Measurements from ENCODE around the gene SLX4. TPM values are rescaled to one million over a fixed set of nuclear protein-coding genes. Genes with fewer than 3 reads are reported as not detected.

SLX4 gene
- total RNA-seq, 1 experiment from 2014 or later = 15.5 TPM

DNA sequence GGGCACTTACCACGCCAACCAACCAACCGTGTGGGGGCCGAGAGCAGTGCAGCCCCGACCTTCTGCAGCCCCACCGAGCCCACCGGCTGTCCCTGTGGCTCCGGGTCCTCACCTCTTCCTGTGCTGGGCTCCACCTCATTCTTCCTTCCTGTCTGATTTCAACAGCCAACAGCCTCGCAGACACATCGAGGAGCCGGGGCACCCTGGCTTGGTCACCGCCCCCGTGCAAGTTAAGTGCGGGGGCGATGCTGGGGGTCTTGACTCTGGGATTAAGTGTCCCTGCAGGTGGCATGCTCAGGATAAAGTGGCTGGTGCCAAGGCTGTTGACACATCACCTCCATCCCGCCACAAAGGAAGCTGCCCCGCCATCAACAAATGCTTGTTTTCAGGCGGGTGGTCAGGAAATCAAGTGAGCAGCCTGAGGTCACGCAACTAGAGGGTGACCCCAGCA is 34.1 kb downstream of the SLX4 start, which contains the start of gene NLRC3:
Gene NLRC3 (minus strand): TSS at position 102 of the 451 bp plus-strand sequence. CDS start 12,367 bp downstream, outside the sequence.
- DNase-seq (ENCODE audit: low read depth, low spot score) (no peak), ATAC-seq (no peak)
- no peaks in the 10 kb centered on the region for H3K27me3 ChIP-seq (ENCODE audit: control insufficient read depth, insufficient read depth, low read length)
- ChIA-PET CTCF (no interaction called here), POLR2A (interaction anchor here (0.5 kb wide), 1 partner anchor 424 kb away, joined by 3 read pairs; no protein-coding TSS in a partner anchor)
- in situ Hi-C loops (cut with HindIII; ENCODE audit: low pct_unique_long_range_greater_than_20kb, low sequenced_read_pairs) (no loop called here), intact Hi-C loops (cut with micrococcal nuclease; ENCODE audit: unreplicated experiment) (no loop called here)
- no peaks in the 10 kb centered on the region for H3K4me1 ChIP-seq (ENCODE audit: control insufficient read depth, insufficient read depth, low read length)
- H3K36me3 ChIP-seq (ENCODE audit: control insufficient read depth, insufficient read depth, low read length) = no peaks in the 10 kb centered on the region
- no peaks in the 10 kb centered on the region for H3K9me3 ChIP-seq (ENCODE audit: control insufficient read depth, insufficient read depth, low read depth, low read length)
- BruUV-seq (replicated peaks) = no TSS peak
- no peak for TF ChIP-seq TCF7L2 (IDR thresholded peaks at IDR 0.05; ENCODE audit: low read depth, low read length)
- TF ChIP-seq, protein P1, sequence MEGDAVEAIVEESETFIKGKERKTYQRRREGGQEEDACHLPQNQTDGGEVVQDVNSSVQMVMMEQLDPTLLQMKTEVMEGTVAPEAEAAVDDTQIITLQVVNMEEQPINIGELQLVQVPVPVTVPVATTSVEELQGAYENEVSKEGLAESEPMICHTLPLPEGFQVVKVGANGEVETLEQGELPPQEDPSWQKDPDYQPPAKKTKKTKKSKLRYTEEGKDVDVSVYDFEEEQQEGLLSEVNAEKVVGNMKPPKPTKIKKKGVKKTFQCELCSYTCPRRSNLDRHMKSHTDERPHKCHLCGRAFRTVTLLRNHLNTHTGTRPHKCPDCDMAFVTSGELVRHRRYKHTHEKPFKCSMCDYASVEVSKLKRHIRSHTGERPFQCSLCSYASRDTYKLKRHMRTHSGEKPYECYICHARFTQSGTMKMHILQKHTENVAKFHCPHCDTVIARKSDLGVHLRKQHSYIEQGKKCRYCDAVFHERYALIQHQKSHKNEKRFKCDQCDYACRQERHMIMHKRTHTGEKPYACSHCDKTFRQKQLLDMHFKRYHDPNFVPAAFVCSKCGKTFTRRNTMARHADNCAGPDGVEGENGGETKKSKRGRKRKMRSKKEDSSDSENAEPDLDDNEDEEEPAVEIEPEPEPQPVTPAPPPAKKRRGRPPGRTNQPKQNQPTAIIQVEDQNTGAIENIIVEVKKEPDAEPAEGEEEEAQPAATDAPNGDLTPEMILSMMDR (IDR thresholded peaks at IDR 0.05) = no peak
- TF ChIP-seq, protein P2, sequence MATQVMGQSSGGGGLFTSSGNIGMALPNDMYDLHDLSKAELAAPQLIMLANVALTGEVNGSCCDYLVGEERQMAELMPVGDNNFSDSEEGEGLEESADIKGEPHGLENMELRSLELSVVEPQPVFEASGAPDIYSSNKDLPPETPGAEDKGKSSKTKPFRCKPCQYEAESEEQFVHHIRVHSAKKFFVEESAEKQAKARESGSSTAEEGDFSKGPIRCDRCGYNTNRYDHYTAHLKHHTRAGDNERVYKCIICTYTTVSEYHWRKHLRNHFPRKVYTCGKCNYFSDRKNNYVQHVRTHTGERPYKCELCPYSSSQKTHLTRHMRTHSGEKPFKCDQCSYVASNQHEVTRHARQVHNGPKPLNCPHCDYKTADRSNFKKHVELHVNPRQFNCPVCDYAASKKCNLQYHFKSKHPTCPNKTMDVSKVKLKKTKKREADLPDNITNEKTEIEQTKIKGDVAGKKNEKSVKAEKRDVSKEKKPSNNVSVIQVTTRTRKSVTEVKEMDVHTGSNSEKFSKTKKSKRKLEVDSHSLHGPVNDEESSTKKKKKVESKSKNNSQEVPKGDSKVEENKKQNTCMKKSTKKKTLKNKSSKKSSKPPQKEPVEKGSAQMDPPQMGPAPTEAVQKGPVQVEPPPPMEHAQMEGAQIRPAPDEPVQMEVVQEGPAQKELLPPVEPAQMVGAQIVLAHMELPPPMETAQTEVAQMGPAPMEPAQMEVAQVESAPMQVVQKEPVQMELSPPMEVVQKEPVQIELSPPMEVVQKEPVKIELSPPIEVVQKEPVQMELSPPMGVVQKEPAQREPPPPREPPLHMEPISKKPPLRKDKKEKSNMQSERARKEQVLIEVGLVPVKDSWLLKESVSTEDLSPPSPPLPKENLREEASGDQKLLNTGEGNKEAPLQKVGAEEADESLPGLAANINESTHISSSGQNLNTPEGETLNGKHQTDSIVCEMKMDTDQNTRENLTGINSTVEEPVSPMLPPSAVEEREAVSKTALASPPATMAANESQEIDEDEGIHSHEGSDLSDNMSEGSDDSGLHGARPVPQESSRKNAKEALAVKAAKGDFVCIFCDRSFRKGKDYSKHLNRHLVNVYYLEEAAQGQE (IDR thresholded peaks at IDR 0.05; ENCODE audit: insufficient read depth in 1 of 2, low read depth in 2 of 2, low read length in 1 of 2) = no peak
- no peak for TF ChIP-seq SIN3A (IDR thresholded peaks at IDR 0.05; ENCODE audit: borderline replicate concordance, insufficient read depth, low read depth, low read length)
- H3K27ac ChIP-seq (ENCODE audit: low read length) = no peak within 1 kb of the TSS
- no peak within 1 kb of the TSS for H3K4me3 ChIP-seq (ENCODE audit: low read depth in 2 of 2, low read length in 2 of 2)

DNA sequence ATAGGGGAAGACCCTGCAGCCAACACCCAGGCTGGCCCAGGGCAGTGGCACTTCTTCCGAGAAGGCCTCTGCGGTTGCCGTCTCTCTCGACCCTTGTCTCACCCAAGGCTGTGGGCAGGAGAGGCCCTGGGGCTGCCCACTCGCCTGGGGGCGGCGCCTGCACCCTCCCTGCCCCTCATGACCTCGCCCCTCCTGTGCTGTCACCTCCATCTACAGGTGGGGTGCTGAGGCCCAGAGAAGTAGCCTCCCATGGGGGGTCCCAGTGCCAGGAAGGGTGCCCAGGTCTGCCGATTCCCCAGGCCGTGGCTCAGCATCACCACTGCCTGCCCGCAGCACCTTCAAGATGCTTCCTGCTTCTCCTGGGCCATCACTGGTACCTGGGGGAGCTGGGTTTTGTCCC is 35.2 kb downstream of the SLX4 start:
- ChIA-PET POLR2A (no interaction called here), CTCF (no interaction called here)
- Histone ChIP-seq H3K27me3 (ENCODE audit: control insufficient read depth, insufficient read depth, low read length) (no peaks in the 10 kb centered on the region), H3K4me1 (ENCODE audit: control insufficient read depth, insufficient read depth, low read length) (no peaks in the 10 kb centered on the region), H3K27ac (ENCODE audit: low read length) (no peak overlapping the region), H3K36me3 (ENCODE audit: control insufficient read depth, insufficient read depth, low read length) (no peaks in the 10 kb centered on the region), H3K9me3 (ENCODE audit: control insufficient read depth, insufficient read depth, low read depth, low read length) (no peaks in the 10 kb centered on the region), H3K4me3 (ENCODE audit: low read depth in 2 of 2, low read length in 2 of 2) (no peak overlapping the region)
- no peak for ATAC-seq
- TF ChIP-seq SIN3A (IDR thresholded peaks at IDR 0.05; ENCODE audit: borderline replicate concordance, insufficient read depth, low read depth, low read length) = no peak
- TF ChIP-seq POLR2AphosphoS5 (IDR thresholded peaks at IDR 0.05; ENCODE audit: low read depth, low read length) = no peak
- TF ChIP-seq, protein P2 (IDR thresholded peaks at IDR 0.05; ENCODE audit: insufficient read depth in 1 of 2, low read depth in 2 of 2, low read length in 1 of 2) = no peak
- in situ Hi-C loops (cut with HindIII; ENCODE audit: low pct_unique_long_range_greater_than_20kb, low sequenced_read_pairs) = no loop called here
- DNase-seq (ENCODE audit: low read depth, low spot score) = no peak
- BruUV-seq (replicated peaks) = no TSS peak
- intact Hi-C loops (cut with micrococcal nuclease; ENCODE audit: unreplicated experiment) = no loop called here
